Mucosa of descending colon (tissue), 3 donors: ENCODE data around the gene NPEPL1. TPM values are rescaled to one million over a fixed set of nuclear protein-coding genes. Genes with fewer than 3 reads are reported as not detected.

Experiments used
- ATAC-seq: fragments of 200-7000 bp; cut with Tn5 transposase; one replicate; pipeline ENCODE4 v1.9.1; 2020; ENCODE audit warnings: mild to moderate bottlenecking, moderate library complexity
- DNase-seq, 3 donors: peaks; one replicate each; pipeline ENCODE4 v3.0.0-alpha.2; 2020
- H3K36me3 ChIP-seq: fragments of 200-600 bp; one replicate; pipeline ENCODE4 v1.8.0; 2021; ENCODE audit warnings: low read depth, mild to moderate bottlenecking
- H3K4me1 ChIP-seq: fragments of 200-600 bp; one replicate; pipeline ENCODE4 v1.8.0; 2021; ENCODE audit warnings: low read depth, mild to moderate bottlenecking
- H3K4me3 ChIP-seq: fragments of 200-600 bp; one replicate; pipeline ENCODE4 v1.8.0; 2021; ENCODE audit warnings: mild to moderate bottlenecking
- H3K9me3 ChIP-seq: fragments of 200-600 bp; one replicate; pipeline ENCODE4 v1.8.0; 2021; ENCODE audit warnings: mild to moderate bottlenecking
- CTCF ChIP-seq: fragments of 200-600 bp; IDR thresholded peaks from one replicate; pipeline ENCODE4 v1.8.0; 2022; ENCODE audit warnings: antibody characterized with exemption, mild to moderate bottlenecking
- intact Hi-C, 2 donors: fragments of 100-400 bp; cut with DNase I in 1 of 2; cut with micrococcal nuclease in 1 of 2; formaldehyde crosslinking; loops; one replicate each; pipeline versions ENCODE4 v1.11.0 to v1.11.1; 2022; cut with DNase I, micrococcal nuclease
- total RNA-seq, 3 donors: library from RNA; stranded (reverse); fragmentation: NEBNext Ultra II Directional in 2 of 3; extraction: Animal tissue kit (Norgen Biotek cat#: 25700) in 2 of 3; gene quantifications; one replicate each; pipeline versions ENCODE4 v1.2.1 to v1.2.4, GENCODE V29; 2021 to 2023
- donor health status: DM: no; HTN: no; CAD: no; lungs with moderate emphysema.
- donor health status: DM: no; HTN: no; CAD: no.
- donor health status: DM: no; HTN: yes; CAD: no.

Gene NPEPL1
- total RNA-seq, 3 donors from 2014 or later: 26.8 to 41.6 (median 30.8) TPM

DNA sequence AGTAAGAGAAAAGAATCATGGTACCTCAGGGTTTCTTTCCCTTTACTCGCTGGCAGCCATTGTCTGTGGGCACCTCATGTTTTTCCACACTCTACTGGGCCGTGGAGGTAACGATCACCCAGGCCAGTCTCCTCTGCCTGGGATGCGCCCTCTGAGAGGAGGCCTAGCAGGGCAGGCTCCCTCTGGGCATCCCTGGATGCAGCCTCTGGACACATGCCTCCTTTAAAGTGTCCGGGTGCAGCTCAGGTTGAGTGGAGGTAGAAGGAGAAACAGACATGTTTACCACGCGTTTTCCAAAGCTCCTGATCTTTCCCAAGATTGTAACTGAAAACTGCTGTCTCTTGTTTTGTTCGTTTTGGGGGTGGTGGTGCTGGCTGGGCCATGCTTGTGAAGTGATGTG lies 13.8 kb upstream of the NPEPL1 start:
- ATAC-seq (no peak), DNase-seq (no peak)
- no peaks in the 10 kb centered on the region for H3K9me3 ChIP-seq
- no peaks in the 10 kb centered on the region for H3K4me1 ChIP-seq
- peaks cover 6% of the 10 kb centered on the region for H3K36me3 ChIP-seq
- intact Hi-C loops: no loop called here
- no peak for TF ChIP-seq CTCF
- H3K4me3 ChIP-seq: no peak overlapping the region

DNA sequence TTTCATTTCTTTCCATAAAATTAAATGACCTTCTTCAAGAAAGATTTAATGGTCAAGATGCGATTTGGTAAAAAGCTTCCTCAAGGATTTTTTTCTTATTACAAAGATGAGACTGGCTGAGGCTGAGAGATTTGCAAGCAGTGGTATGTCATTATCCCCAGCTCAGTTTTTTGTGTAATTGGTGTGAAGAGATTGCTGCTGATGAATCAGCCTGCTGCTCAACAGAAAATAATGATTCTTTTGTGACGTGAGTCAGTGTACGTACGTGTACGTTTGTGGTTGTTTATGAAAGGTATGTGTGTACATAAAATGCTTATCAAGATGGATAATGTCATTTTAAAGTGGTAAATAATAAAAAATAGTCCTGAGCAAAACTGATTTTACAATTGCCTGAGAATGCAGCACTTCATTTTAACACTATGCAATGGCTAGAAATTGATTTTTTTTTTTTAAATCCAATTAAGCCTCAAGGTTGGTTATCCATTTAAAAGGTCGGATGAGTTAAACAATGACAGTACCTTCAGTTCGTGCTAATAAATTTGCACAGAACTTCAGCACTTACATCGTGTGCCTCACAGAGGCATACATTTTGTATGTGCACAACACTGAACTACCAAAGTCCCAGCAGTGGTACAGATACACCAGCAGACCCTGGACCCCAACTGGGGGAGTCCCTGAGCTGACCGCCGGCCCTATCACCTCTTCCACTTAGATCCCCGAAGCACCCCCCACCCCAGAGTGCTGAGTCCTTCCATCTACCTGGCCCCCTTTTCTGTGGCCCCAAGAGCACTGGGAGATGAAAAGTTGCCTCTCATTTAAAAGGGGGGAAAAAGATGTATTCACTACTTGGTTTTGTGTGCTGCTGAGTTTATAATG lies 9.7 kb upstream of the NPEPL1 start:
- ATAC-seq (no peak), DNase-seq (no peak)
- H3K36me3 ChIP-seq: no peaks in the 10 kb centered on the region
- H3K4me3 ChIP-seq: no peak overlapping the region
- H3K4me1 ChIP-seq: no peaks in the 10 kb centered on the region
- H3K9me3 ChIP-seq: no peaks in the 10 kb centered on the region
- no peak for TF ChIP-seq CTCF
- intact Hi-C loops: no loop called here

DNA sequence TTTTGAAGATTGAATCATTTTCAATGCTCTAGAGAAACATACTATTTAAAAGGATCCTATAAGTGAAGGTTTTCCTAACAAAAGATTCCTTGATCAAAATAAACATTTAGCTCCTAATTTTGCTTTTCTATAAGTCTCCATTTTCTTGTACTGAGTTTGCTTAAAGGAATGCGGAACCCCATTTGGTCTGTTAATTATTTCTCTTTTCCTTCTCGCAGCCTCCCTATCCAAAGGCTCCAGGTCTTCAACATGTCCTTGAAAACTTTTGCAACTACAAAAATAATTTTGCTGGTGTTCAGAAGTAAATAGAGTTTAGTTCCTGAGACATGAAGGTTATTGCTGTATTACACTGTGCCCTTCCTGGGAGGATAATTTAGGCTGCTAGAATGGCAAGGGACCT lies 8.3 kb upstream of the NPEPL1 start:
- DNase-seq: no peak
- Histone ChIP-seq H3K4me1 (no peaks in the 10 kb centered on the region), H3K9me3 (no peaks in the 10 kb centered on the region), H3K36me3 (no peaks in the 10 kb centered on the region), H3K4me3 (no peak overlapping the region)
- ATAC-seq: no peak
- no peak for TF ChIP-seq CTCF
- intact Hi-C loops: no loop called here

DNA sequence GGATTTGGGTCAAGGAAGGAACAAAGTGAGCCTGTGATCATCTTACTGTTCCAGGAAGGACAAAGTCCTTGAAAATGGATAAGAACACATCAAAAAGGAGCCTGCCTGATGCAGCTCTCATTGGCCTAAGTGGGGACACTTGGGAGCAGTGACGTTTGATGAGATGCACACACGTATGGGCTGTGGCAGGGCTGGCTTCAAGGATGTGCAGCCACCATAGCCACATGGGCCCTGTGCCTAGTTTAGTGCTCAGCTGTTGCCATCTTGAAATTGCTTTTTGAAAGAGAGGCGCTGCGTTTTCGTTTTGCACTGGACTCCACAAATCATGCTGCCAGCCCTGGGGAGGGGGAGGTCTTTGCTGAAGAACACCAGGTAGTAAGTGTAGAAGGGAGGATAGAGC lies 6.6 kb upstream of the NPEPL1 start:
- intact Hi-C loops: no loop called here
- H3K4me1 ChIP-seq: no peaks in the 10 kb centered on the region
- H3K9me3 ChIP-seq: no peaks in the 10 kb centered on the region
- H3K4me3 ChIP-seq: no peak overlapping the region
- no peak for DNase-seq
- TF ChIP-seq CTCF: no peak
- no peak for ATAC-seq
- H3K36me3 ChIP-seq: no peaks in the 10 kb centered on the region

GRCh38 chr20:58688414-58688813 lies 4.2 kb upstream of the NPEPL1 start:
- no peaks in the 10 kb centered on the region for H3K36me3 ChIP-seq
- DNase-seq: no peak
- H3K4me1 ChIP-seq: peaks cover 3% of the 10 kb centered on the region
- no peak overlapping the region for H3K4me3 ChIP-seq
- no peak for ATAC-seq
- intact Hi-C loops: no loop called here
- H3K9me3 ChIP-seq: no peaks in the 10 kb centered on the region
- no peak for TF ChIP-seq CTCF
